HFF-Myc (cell line): ENCODE results near the gene TMSB4Y.

Source experiments
- DNase-seq: peaks from one replicate; pipeline ENCODE4 v3.0.0-alpha.2; 2011; ENCODE audit warnings: low read depth; ENCODE audit errors: extremely low read depth
- H3K4me3 ChIP-seq: replicated peaks from 2 replicates; pipeline ENCODE4 v1.5.1; 2011; ENCODE audit warnings: low read depth, mild to moderate bottlenecking, control low read depth, low read length
- TF ChIP-seq, protein P1 (sequence below): IDR thresholded peaks from 2 replicates; pipeline ENCODE4 v1.5.1; 2012; ENCODE audit warnings: mild to moderate bottlenecking, low read depth, low read length, control low read depth; ENCODE audit errors: missing control alignments

The TMSB4Y gene

GRCh38 chrY:13703568-13703968, at the start of gene TMSB4Y:
Gene TMSB4Y (plus strand): TSS chrY:13703899.
- DNase-seq, result peak; percentile 6
- H3K4me3 ChIP-seq, result peak within 1 kb of the TSS; percentile 45
- TF ChIP-seq, protein P1, sequence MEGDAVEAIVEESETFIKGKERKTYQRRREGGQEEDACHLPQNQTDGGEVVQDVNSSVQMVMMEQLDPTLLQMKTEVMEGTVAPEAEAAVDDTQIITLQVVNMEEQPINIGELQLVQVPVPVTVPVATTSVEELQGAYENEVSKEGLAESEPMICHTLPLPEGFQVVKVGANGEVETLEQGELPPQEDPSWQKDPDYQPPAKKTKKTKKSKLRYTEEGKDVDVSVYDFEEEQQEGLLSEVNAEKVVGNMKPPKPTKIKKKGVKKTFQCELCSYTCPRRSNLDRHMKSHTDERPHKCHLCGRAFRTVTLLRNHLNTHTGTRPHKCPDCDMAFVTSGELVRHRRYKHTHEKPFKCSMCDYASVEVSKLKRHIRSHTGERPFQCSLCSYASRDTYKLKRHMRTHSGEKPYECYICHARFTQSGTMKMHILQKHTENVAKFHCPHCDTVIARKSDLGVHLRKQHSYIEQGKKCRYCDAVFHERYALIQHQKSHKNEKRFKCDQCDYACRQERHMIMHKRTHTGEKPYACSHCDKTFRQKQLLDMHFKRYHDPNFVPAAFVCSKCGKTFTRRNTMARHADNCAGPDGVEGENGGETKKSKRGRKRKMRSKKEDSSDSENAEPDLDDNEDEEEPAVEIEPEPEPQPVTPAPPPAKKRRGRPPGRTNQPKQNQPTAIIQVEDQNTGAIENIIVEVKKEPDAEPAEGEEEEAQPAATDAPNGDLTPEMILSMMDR, result no peak

GRCh38 chrY:13664162-13664561, 39.5 kb upstream of the TMSB4Y start:
- TF ChIP-seq, protein P1, result no peak
- no peak for DNase-seq
- H3K4me3 ChIP-seq, result no peak overlapping the region

GRCh38 chrY:13671122-13671521, 32.6 kb upstream of the TMSB4Y start:
- H3K4me3 ChIP-seq, result no peak overlapping the region
- DNase-seq, result no peak
- TF ChIP-seq, protein P1, result no peak

GRCh38 chrY:13702276-13702675, 1.4 kb upstream of the TMSB4Y start:
- TF ChIP-seq, protein P1, result no peak
- DNase-seq, result no peak
- no peak overlapping the region for H3K4me3 ChIP-seq

GRCh38 chrY:13704121-13704930, 627 bp downstream of the TMSB4Y start:
- H3K4me3 ChIP-seq, result peak overlapping the region; percentile 45
- TF ChIP-seq, protein P1, result no peak
- no peak for DNase-seq

DNA sequence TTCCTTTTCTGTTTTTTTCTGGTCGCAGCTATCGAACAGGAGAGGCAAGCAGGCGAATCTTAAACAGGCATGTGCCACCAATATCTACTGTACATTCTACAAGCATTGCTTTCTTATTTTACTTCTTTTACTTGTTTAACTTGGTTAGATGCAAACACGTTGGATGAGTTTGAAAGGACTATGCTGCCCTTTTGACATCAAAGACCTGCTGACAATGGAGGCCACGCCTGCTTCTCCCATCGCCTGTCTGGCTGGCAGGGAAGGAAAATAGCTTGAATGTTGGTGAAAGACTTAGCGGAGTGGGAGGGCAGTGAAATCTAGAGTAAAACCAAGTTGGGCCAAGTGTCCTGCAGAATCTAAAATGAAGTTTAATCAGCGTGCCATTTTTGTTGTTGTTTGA, 1.5 kb downstream of the TMSB4Y start:
- H3K4me3 ChIP-seq, result no peak overlapping the region
- TF ChIP-seq, protein P1, result no peak
- DNase-seq, result no peak

GRCh38 chrY:13708038-13708437, 4.3 kb downstream of the TMSB4Y start:
- DNase-seq, result no peak
- H3K4me3 ChIP-seq, result no peak overlapping the region
- TF ChIP-seq, protein P1, result no peak
